HepG2 (cell line): ENCODE measurements around the gene ZNF581. TPM values are rescaled to one million over a fixed set of nuclear protein-coding genes. Genes with fewer than 3 reads are reported as not detected.

Source experiments
- CBX5 ChIP-seq: sonication (generic); formaldehyde crosslinking; IDR thresholded peaks from 2 replicates; pipeline ENCODE4 v1.4.0; 2020; ENCODE audit warnings: missing genetic modification reagents, borderline replicate concordance
- CEBPG ChIP-seq: IDR thresholded peaks from 2 replicates; pipeline ENCODE4 v1.6.1; 2016
- HNRNPUL1 ChIP-seq: fragments of 200-400 bp; formaldehyde crosslinking; IDR thresholded peaks from 2 replicates; pipeline ENCODE4 v1.6.1; 2017; ENCODE audit warnings: low read depth, mild to moderate bottlenecking, low read length, moderate library complexity
- IRF2 ChIP-seq: IDR thresholded peaks from 2 replicates; pipeline ENCODE4 v1.6.1; 2018; ENCODE audit warnings: missing genetic modification reagents, missing compliant biosample characterization
- KDM6A ChIP-seq: IDR thresholded peaks from 2 replicates; pipeline ENCODE4 v1.6.1; 2016; ENCODE audit warnings: low read depth
- KLF16 ChIP-seq, 2 experiments: sonication (generic) in 1 of 2; formaldehyde crosslinking in 1 of 2; IDR thresholded peaks; 2 replicates each; pipeline versions ENCODE4 v1.6.1 to v1.8.0; 2016 to 2023; ENCODE audit warnings: missing genetic modification reagents in 2 of 2, missing compliant biosample characterization in 1 of 2
- NFRKB ChIP-seq: fragments of 450-650 bp; IDR thresholded peaks from 2 replicates; pipeline ENCODE4 v1.6.1; 2017
- NFYC ChIP-seq: IDR thresholded peaks from 2 replicates; pipeline ENCODE4 v1.6.1; 2016; ENCODE audit warnings: missing genetic modification reagents, missing compliant biosample characterization
- POLR2A ChIP-seq, 2 experiments: IDR thresholded peaks; 2 replicates each; pipeline ENCODE4 v1.6.1; 2011; ENCODE audit warnings: low read depth in 2 of 2, low read length in 2 of 2, mild to moderate bottlenecking in 1 of 2, moderate library complexity in 1 of 2; ENCODE audit not compliant: insufficient read depth in 1 of 2
- RNF2 ChIP-seq: fragments of 450-650 bp; conservative IDR thresholded peaks from 2 replicates; pipeline ENCODE4 v1.6.1; 2016; ENCODE audit warnings: low read depth
- ZNF570 ChIP-seq: sonication (generic); formaldehyde crosslinking; IDR thresholded peaks from 2 replicates; pipeline ENCODE4 v1.4.0; 2020; ENCODE audit warnings: mild to moderate bottlenecking, missing genetic modification reagents, borderline replicate concordance
- polyA plus RNA-seq, 8 experiments: library from polyadenylated mRNA; depleted of rRNA in 3 of 8; stranded (reverse) in 7 of 8; unstranded in 1 of 8; fragments of >200 nt; fragmentation: Illumina TruSeq in 4 of 8; extraction: Trizol in 4 of 8; gene quantifications; 2 replicates each; pipeline versions ENCODE4 v1.2.1 to v1.2.3, GENCODE V29; 2011 to 2016; ENCODE audit warnings: low read depth in 4 of 8, missing spikeins in 1 of 8, mixed read lengths in 1 of 8; ENCODE audit not compliant: insufficient read depth in 1 of 8
- total RNA-seq, 5 experiments: library from RNA; depleted of rRNA; stranded (reverse); fragments of >200 nt; fragmentation: Illumina TruSeq; extraction: Trizol; gene quantifications; 2 replicates each; pipeline ENCODE4 v1.2.3, GENCODE V29; 2016; ENCODE audit warnings: low read depth in 1 of 5
- TF ChIP-seq, protein P1 (sequence below): sonication (generic); formaldehyde crosslinking; IDR thresholded peaks from 2 replicates; pipeline ENCODE4 v1.4.0; 2020; ENCODE audit warnings: missing genetic modification reagents
- TF ChIP-seq, protein P2 (sequence below): sonication (generic); formaldehyde crosslinking; IDR thresholded peaks from 2 replicates; pipeline ENCODE4 v1.4.0; 2020; ENCODE audit warnings: missing genetic modification reagents
- TF ChIP-seq, protein P3 (sequence below): sonication (generic); formaldehyde crosslinking; IDR thresholded peaks from 2 replicates; pipeline ENCODE4 v1.9.0; 2021; ENCODE audit warnings: missing genetic modification reagents, borderline replicate concordance

Gene ZNF581
- total and polyA plus RNA-seq, 2 of the 13 experiments (the other 11 are each of a cell fraction or from before 2014, with no cell fraction given) = 19.6 to 49.5 TPM

DNA sequence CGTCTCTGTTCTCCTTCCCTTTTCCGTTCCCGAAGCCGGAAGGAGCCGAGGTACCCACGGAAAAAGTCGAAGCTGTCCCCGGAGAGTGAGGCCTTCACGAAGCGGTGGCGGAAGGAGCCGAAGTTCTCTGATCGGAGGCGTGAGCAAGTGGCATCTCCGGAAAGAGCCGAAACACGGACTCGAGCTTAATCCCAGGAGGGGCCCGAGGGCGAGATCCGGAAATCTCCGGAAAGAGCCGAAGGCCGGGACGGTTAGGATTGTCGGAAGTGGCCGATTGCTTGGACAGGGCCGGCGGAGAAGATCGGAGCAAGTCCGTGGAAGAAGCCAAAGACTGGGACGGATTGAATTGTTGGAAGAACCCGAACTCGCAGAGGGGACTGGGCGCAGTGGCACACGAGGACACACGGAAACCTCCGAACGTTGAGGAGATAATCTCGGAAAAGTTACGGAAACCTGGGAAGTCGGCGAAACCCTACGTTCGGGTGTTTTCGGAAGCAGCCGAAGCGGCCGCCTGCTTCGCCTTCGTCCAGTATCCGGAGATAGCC, 10.9 kb downstream of the ZNF581 start (continued):
- TF ChIP-seq KLF16 (CRISPR knock-in tag; IDR thresholded peaks at IDR 0.05) (no peak), NFRKB (no peak), NFYC (peak; percentile 13; the same call in 1 of the 2 replicates), KDM6A (CRISPR knock-in tag) (no peak), CBX5 (CRISPR knock-in tag) (no peak), POLR2A (IDR thresholded peaks at IDR 0.05; ENCODE audit: insufficient read depth in 1 of 2, low read depth in 2 of 2, low read length in 2 of 2) (no peak), IRF2 (CRISPR knock-in tag) (peak; percentile 1; the same call in 1 of the 2 replicates), HNRNPUL1 (no peak), CEBPG (CRISPR knock-in tag) (no peak), ZNF570 (no peak), RNF2 (no peak)
- TF ChIP-seq, protein P1, sequence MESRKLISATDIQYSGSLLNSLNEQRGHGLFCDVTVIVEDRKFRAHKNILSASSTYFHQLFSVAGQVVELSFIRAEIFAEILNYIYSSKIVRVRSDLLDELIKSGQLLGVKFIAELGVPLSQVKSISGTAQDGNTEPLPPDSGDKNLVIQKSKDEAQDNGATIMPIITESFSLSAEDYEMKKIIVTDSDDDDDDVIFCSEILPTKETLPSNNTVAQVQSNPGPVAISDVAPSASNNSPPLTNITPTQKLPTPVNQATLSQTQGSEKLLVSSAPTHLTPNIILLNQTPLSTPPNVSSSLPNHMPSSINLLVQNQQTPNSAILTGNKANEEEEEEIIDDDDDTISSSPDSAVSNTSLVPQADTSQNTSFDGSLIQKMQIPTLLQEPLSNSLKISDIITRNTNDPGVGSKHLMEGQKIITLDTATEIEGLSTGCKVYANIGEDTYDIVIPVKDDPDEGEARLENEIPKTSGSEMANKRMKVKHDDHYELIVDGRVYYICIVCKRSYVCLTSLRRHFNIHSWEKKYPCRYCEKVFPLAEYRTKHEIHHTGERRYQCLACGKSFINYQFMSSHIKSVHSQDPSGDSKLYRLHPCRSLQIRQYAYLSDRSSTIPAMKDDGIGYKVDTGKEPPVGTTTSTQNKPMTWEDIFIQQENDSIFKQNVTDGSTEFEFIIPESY (CRISPR knock-in tag) = no peak
- TF ChIP-seq, protein P2, sequence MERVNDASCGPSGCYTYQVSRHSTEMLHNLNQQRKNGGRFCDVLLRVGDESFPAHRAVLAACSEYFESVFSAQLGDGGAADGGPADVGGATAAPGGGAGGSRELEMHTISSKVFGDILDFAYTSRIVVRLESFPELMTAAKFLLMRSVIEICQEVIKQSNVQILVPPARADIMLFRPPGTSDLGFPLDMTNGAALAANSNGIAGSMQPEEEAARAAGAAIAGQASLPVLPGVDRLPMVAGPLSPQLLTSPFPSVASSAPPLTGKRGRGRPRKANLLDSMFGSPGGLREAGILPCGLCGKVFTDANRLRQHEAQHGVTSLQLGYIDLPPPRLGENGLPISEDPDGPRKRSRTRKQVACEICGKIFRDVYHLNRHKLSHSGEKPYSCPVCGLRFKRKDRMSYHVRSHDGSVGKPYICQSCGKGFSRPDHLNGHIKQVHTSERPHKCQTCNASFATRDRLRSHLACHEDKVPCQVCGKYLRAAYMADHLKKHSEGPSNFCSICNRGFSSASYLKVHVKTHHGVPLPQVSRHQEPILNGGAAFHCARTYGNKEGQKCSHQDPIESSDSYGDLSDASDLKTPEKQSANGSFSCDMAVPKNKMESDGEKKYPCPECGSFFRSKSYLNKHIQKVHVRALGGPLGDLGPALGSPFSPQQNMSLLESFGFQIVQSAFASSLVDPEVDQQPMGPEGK (CRISPR knock-in tag) = no peak
- TF ChIP-seq, protein P3, sequence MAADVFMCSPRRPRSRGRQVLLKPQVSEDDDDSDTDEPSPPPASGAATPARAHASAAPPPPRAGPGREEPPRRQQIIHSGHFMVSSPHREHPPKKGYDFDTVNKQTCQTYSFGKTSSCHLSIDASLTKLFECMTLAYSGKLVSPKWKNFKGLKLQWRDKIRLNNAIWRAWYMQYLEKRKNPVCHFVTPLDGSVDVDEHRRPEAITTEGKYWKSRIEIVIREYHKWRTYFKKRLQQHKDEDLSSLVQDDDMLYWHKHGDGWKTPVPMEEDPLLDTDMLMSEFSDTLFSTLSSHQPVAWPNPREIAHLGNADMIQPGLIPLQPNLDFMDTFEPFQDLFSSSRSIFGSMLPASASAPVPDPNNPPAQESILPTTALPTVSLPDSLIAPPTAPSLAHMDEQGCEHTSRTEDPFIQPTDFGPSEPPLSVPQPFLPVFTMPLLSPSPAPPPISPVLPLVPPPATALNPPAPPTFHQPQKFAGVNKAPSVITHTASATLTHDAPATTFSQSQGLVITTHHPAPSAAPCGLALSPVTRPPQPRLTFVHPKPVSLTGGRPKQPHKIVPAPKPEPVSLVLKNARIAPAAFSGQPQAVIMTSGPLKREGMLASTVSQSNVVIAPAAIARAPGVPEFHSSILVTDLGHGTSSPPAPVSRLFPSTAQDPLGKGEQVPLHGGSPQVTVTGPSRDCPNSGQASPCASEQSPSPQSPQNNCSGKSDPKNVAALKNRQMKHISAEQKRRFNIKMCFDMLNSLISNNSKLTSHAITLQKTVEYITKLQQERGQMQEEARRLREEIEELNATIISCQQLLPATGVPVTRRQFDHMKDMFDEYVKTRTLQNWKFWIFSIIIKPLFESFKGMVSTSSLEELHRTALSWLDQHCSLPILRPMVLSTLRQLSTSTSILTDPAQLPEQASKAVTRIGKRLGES (CRISPR knock-in tag) = no peak
- TF ChIP-seq, all 625 proteins: peak for 23
